NCI-H187 treated with DMSO at 0.1 percent for 48 hours (cell line): ENCODE measurements around the gene GDF7.

Experiments
- DNase-seq: peaks from one replicate; lab custom pipeline; 2025; lab: John Stamatoyannopoulos, UW

GDF7 gene

DNA sequence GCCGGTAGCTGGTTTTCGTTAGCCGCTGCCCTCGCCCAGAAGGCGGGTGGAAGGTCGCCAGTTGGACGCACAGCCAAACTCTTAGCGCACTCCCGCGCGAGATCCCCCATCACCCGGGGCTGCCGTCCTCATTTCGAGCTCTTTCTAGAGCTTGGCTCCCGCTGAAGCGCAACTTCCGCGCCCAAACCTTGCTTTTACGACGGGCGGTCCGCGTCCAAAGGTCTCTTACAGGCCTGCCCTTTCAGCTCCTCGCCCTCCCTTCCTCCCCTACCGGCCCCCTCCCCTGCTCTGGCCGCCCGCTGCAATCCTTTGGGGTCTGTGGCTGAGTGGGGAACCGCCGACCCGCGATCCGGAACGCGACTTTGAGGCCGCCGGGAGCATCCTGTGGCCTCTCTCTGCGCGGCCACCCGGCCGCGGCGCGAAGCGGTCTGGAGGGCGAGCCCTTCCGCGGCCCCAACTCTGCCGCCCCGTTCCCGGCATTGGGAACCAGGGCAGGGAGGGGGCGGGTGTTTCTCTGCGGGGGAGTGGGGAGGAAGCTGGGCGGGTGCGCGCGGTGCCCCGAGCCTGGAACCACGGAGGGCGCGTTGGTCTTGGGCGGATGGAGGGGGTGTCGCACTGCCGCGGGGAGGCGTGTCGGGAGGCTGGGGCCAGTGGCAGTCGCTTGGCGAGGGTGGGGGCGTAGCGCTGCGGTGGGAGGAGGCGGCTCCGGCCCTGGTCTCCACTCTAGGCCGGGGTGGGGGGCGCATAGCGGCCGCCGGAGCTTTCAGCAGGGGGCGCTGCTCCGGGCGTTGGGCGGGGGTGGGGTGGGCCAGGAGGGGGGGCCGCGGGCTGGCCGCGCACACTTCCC lies at the start of gene GDF7:
Gene GDF7 (plus strand): TSS at position 841 of the 847 bp plus-strand sequence. CDS start 96 bp downstream, outside the sequence.
- DNase-seq: no peak

DNA sequence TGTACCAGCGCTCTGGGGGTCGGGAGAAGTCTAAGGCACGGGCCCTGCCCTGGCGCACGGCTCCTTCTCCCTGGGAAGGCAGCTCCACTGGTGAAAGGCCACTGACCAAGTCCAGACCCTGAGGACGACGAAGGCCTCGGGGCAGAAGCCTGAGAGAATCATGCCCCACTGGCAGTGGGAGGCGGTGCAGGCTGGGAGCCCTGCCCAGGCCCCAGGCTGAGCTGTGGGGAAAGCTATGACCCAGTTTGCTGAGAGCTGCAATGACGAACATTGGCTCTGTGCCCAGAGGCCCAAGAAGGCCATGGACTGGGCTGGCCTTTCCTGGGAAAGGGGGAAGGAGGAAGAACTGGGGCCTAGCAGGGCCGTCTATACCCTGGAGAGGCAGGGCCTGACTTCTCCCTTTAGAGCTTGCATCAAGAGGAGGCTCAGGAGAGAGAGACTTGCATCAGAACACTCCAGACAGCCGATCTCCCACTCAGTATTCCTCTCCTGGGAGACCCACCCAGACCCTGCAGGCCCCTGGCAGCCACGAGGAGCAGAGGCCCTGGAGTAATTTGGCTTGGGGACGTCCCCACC lies 49.0 kb upstream of the GDF7 start:
- no peak for DNase-seq

DNA sequence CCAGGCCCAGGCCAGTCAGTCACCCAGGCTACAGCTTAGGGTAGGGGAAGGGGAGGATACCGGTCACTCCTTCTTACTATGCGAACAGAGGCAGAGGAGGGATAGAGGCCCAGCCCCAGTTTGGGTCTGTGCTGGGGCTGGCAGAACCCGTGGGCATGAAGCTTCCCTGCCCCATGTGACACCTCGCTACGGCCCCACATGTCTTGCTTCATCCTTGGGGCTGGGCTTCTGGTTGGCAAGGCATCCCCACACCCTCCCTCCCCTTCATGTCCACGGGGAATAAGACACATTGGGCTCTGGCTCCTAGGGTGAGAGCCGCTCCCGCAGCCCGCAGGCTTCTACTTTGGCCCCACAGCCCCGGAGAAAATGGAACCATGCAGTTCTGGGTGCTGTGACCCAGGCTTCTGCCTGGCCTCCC lies 48.5 kb upstream of the GDF7 start:
- DNase-seq: no peak

GRCh38 chr2:20618886-20619521 lies 47.9 kb upstream of the GDF7 start:
- DNase-seq: no peak

- no peak for DNase-seq
Observed at GRCh38 chr2:20619624-20620024, 47.3 kb upstream of the GDF7 start.

- no peak for DNase-seq
Observed at GRCh38 chr2:20620271-20620681, 46.7 kb upstream of the GDF7 start.

- no peak for DNase-seq
Observed at GRCh38 chr2:20620696-20621365, 46.1 kb upstream of the GDF7 start.

- no peak for DNase-seq
Observed at GRCh38 chr2:20621366-20622295, 45.3 kb upstream of the GDF7 start.

DNA sequence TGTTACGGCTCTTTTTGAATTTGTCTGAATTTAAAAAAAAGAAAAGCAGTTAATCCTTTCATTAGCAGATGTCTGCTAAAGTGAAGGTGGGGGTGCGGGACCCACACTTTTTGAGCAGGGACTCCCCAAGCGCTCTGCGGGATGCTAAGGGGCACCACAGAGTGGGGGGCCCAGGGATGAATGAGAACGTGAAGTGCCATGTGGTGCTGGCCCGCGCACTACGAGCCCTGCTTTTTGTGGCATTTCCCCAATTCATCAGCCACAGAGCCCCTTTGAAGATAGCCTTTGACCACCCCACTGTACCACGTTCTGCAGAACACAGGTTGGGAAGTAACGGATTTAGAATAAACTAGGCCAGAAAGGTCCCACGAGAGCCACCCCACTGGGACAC lies 44.7 kb upstream of the GDF7 start:
- DNase-seq: no peak

GRCh38 chr2:20622731-20623130 lies 44.2 kb upstream of the GDF7 start:
- DNase-seq: no peak

GRCh38 chr2:20623241-20623640 lies 43.7 kb upstream of the GDF7 start:
- no peak for DNase-seq

- DNase-seq: no peak
Observed at GRCh38 chr2:20623741-20624155, 43.2 kb upstream of the GDF7 start.

GRCh38 chr2:20624156-20624883 lies 42.6 kb upstream of the GDF7 start:
- no peak for DNase-seq

- DNase-seq: no peak
Observed at GRCh38 chr2:20624884-20625485, 42.0 kb upstream of the GDF7 start.

GRCh38 chr2:20625491-20626391 lies 41.2 kb upstream of the GDF7 start:
- no peak for DNase-seq

- no peak for DNase-seq
Observed at GRCh38 chr2:20626392-20626697, 40.6 kb upstream of the GDF7 start.

- no peak for DNase-seq
Observed at GRCh38 chr2:20626698-20627513, 40.0 kb upstream of the GDF7 start.

GRCh38 chr2:20627712-20628380 lies 39.1 kb upstream of the GDF7 start:
- no peak for DNase-seq
